GM12878 (cell line): ENCODE results near the gene IQCH. TPM values are rescaled to one million over a fixed set of nuclear protein-coding genes. Genes with fewer than 3 reads are reported as not detected.

Experiments
- BMI1 ChIP-seq: fragments of 450-650 bp; IDR thresholded peaks from 2 replicates; pipeline ENCODE4 v1.6.1; 2016; ENCODE audit warnings: mild to moderate bottlenecking, moderate library complexity, borderline replicate concordance
- BRCA1 ChIP-seq: IDR thresholded peaks from 2 replicates; pipeline ENCODE4 v1.6.1; 2011; ENCODE audit warnings: low read depth, low read length, improper control_type of control experiment
- CBX3 ChIP-seq: fragments of 200-600 bp; sonication (generic); IDR thresholded peaks from 2 replicates; pipeline ENCODE4 v1.6.1; 2016; ENCODE audit warnings: low read depth, borderline replicate concordance
- DPF2 ChIP-seq: fragments of 450-650 bp; IDR thresholded peaks from 2 replicates; pipeline ENCODE4 v1.6.1; 2017; ENCODE audit warnings: mild to moderate bottlenecking
- GABPA ChIP-seq: IDR thresholded peaks from 2 replicates; pipeline ENCODE4 v1.6.1; 2014; ENCODE audit warnings: antibody characterized with exemption, low read depth, mild to moderate bottlenecking, inconsistent platforms
- HDGF ChIP-seq: fragments of 450-650 bp; IDR thresholded peaks from 2 replicates; pipeline ENCODE4 v1.6.1; 2016; ENCODE audit warnings: antibody characterized with exemption
- MLLT1 ChIP-seq: fragments of 450-650 bp; IDR thresholded peaks from 2 replicates; pipeline ENCODE4 v1.6.1; 2016; ENCODE audit warnings: mild to moderate bottlenecking
- MTA2 ChIP-seq: fragments of 450-650 bp; IDR thresholded peaks from 2 replicates; pipeline ENCODE4 v1.6.1; 2016; ENCODE audit warnings: low read depth, mild to moderate bottlenecking, moderate library complexity
- MTA3 ChIP-seq: IDR thresholded peaks from 2 replicates; pipeline ENCODE4 v1.6.1; 2012; ENCODE audit warnings: low read length, inconsistent platforms, borderline replicate concordance
- NFIC ChIP-seq: IDR thresholded peaks from 2 replicates; pipeline ENCODE4 v1.6.1; 2012; ENCODE audit warnings: low read depth, mild to moderate bottlenecking, inconsistent platforms, low read length, moderate library complexity
- PAX5 ChIP-seq: IDR thresholded peaks from 2 replicates; pipeline ENCODE4 v1.6.1; 2011; ENCODE audit warnings: low read depth, low read length, borderline replicate concordance
- PKNOX1 ChIP-seq: fragments of 450-650 bp; IDR thresholded peaks from 2 replicates; pipeline ENCODE4 v1.6.1; 2016; ENCODE audit warnings: mild to moderate bottlenecking
- RAD21 ChIP-seq: IDR thresholded peaks from 2 replicates; pipeline ENCODE4 v1.6.1; 2011; ENCODE audit warnings: mild to moderate bottlenecking, low read depth, low read length, moderate library complexity; ENCODE audit not compliant: insufficient read depth
- RUNX3 ChIP-seq: IDR thresholded peaks from 2 replicates; pipeline ENCODE4 v1.6.1; 2012; ENCODE audit warnings: low read length, inconsistent platforms
- SIX5 ChIP-seq: IDR thresholded peaks from 2 replicates; pipeline ENCODE4 v1.6.1; 2011; ENCODE audit warnings: mild to moderate bottlenecking, low read depth, low read length, moderate library complexity; ENCODE audit not compliant: severe bottlenecking
- SPI1 ChIP-seq: IDR thresholded peaks from 2 replicates; pipeline ENCODE4 v1.6.1; 2011; ENCODE audit warnings: low read depth, mild to moderate bottlenecking, low read length, moderate library complexity, borderline replicate concordance; ENCODE audit not compliant: insufficient read depth
- STAT3 ChIP-seq: IDR thresholded peaks from 2 replicates; pipeline ENCODE4 v1.6.1; 2011; ENCODE audit warnings: low read depth, low read length, improper control_type of control experiment
- TAF1 ChIP-seq: IDR thresholded peaks from 2 replicates; pipeline ENCODE4 v1.6.1; 2011; ENCODE audit warnings: mild to moderate bottlenecking, low read depth, low read length, borderline replicate concordance
- ZBTB11 ChIP-seq: fragments of 450-650 bp; formaldehyde crosslinking; IDR thresholded peaks from 2 replicates; pipeline ENCODE4 v1.5.0; 2022; ENCODE audit warnings: mild to moderate bottlenecking, missing genetic modification characterization
- ZBTB40 ChIP-seq: fragments of 450-650 bp; IDR thresholded peaks from 2 replicates; pipeline ENCODE4 v1.6.1; 2016; ENCODE audit warnings: mild to moderate bottlenecking, moderate library complexity, borderline replicate concordance
- ZNF217 ChIP-seq: fragments of 450-650 bp; IDR thresholded peaks from 2 replicates; pipeline ENCODE4 v1.6.1; 2017; ENCODE audit warnings: antibody characterized with exemption, mild to moderate bottlenecking
- polyA plus RNA-seq, 11 experiments: library from polyadenylated mRNA; depleted of rRNA in 4 of 11; unstranded in 6 of 11; stranded (reverse) in 5 of 11; fragments of >200 nt; fragmentation: Nextera tagmentation in 4 of 11; fragmentation: Illumina TruSeq in 1 of 11; extraction: Ambion mirVana in 4 of 11; extraction: Trizol in 1 of 11; gene quantifications; 1 replicate in 1 of 11; 2 replicates in 10 of 11; pipeline versions ENCODE4 v1.2.1 to v1.2.3, GENCODE V29; 2011 to 2016; ENCODE audit warnings: inconsistent platforms in 2 of 11, missing spikeins in 2 of 11, low read depth in 1 of 11
- total RNA-seq, 4 experiments: library from RNA; depleted of rRNA in 3 of 4; stranded (reverse); fragments of >200 nt in 3 of 4; fragmentation: Illumina TruSeq in 1 of 4; extraction: Trizol in 1 of 4; gene quantifications; 2 replicates each; pipeline versions ENCODE4 v1.2.1 to v1.2.3, GENCODE V29; 2013 to 2021

Gene IQCH
- total and polyA plus RNA-seq, 10 of the 15 experiments (the other 5 are each of a cell fraction or from before 2014, with no cell fraction given), result 0.29 to 1.3 (median 0.99) TPM

GRCh38 chr15:67520321-67521028 lies 265.9 kb downstream of the IQCH start (continued):
- TF ChIP-seq MTA2 (peak; percentile 39), TAF1 (no peak), HDGF (no peak), BRCA1 (no peak), ZBTB11 (CRISPR knock-in tag) (no peak), PKNOX1 (no peak), DPF2 (no peak), RAD21 (no peak), MLLT1 (0 out of 2 replicates have a peak, but pooled peaks have one; percentile 13), CBX3 (no peak), ZBTB40 (peak; percentile 45; the same call in 1 of the 2 replicates), BMI1 (no peak), SPI1 (peak; percentile 33; the same call in 1 of the 2 replicates), GABPA (no peak), STAT3 (no peak), NFIC (no peak), SIX5 (no peak), ZNF217 (no peak), MTA3 (no peak), RUNX3 (peak; percentile 12; the same call in 1 of the 2 replicates), PAX5 (no peak)
